K562 (cell line): ENCODE data around the gene NMT1.
A peak's percentile ranks its signal among the peaks of the same experiment; 100 is the strongest.

ENCODE experiments used
- CTCF ChIP-seq, 3 experiments: IDR thresholded peaks in 2 of 3; conservative IDR thresholded peaks in 1 of 3; 2 replicates each; pipeline ENCODE4 v1.5.1; 2011 to 2012; ENCODE audit warnings: low read length in 3 of 3, mild to moderate bottlenecking in 3 of 3, control low read depth in 2 of 3, improper control_type of control experiment in 1 of 3, inconsistent platforms in 1 of 3, low read depth in 1 of 3, mixed read lengths in 1 of 3, moderate library complexity in 1 of 3; ENCODE audit not compliant: insufficient read depth in 2 of 3
- EZH2 ChIP-seq: IDR thresholded peaks from 2 replicates; pipeline ENCODE4 v1.6.1; 2012; ENCODE audit warnings: low read depth, mild to moderate bottlenecking, inconsistent platforms, low read length, borderline replicate concordance
- MAZ ChIP-seq, 2 experiments: fragments of 450-650 bp in 1 of 2; sonication (generic) in 1 of 2; formaldehyde crosslinking; IDR thresholded peaks in 1 of 2; conservative IDR thresholded peaks in 1 of 2; 2 replicates each; pipeline versions ENCODE4 v1.4.0 to v1.5.0; 2020; ENCODE audit warnings: mild to moderate bottlenecking in 1 of 2, missing genetic modification reagents in 1 of 2
- NFYB ChIP-seq: IDR thresholded peaks from 2 replicates; pipeline ENCODE4 v1.6.1; 2011; ENCODE audit warnings: mild to moderate bottlenecking, moderate library complexity; ENCODE audit not compliant: insufficient read length; ENCODE audit errors: extremely low read depth
- NONO ChIP-seq, 2 experiments: fragments of 200-400 bp in 1 of 2; fragments of 450-650 bp in 1 of 2; formaldehyde crosslinking in 1 of 2; IDR thresholded peaks; 2 replicates each; pipeline ENCODE4 v1.6.1; 2017; ENCODE audit warnings: low read depth in 2 of 2, mild to moderate bottlenecking in 2 of 2, moderate library complexity in 2 of 2, low read length in 1 of 2
- SP2 ChIP-seq: IDR thresholded peaks from 2 replicates; pipeline ENCODE4 v1.6.1; 2011; ENCODE audit warnings: mild to moderate bottlenecking, low read depth, low read length, moderate library complexity; ENCODE audit not compliant: poor library complexity, severe bottlenecking; ENCODE audit errors: extremely low read depth

GRCh38 chr17:45108595-45109521 lies 47.7 kb downstream of the NMT1 start:
- TF ChIP-seq CTCF (IDR thresholded peaks at IDR 0.05 in 2 of 3, conservative IDR thresholded peaks at IDR 0.05 in 1 of 3; ENCODE audit: insufficient read depth in 2 of 3, low read depth in 1 of 3, low read length in 3 of 3) (peak in 1 of 3 experiments; percentile 20; a peak in 1 of 6 replicates), EZH2 (no peak), SP2 (no peak), MAZ (CRISPR knock-in tag; conservative IDR thresholded peaks at IDR 0.05 in 1 of 2, IDR thresholded peaks at IDR 0.05 in 1 of 2) (no peak), NONO (IDR thresholded peaks at IDR 0.05; ENCODE audit: low read depth in 2 of 2, low read length in 1 of 2) (no peak), NFYB (no peak)
